Upper lobe of left lung (tissue), 4 donors: Measurements from ENCODE around the gene TRAPPC6A.

Experiments used
- EP300 ChIP-seq, 4 donors: sonication (generic); formaldehyde crosslinking; IDR thresholded peaks; one replicate each; pipeline ENCODE4 v1.5.1; 2017; ENCODE audit warnings: antibody characterized with exemption in 4 of 4, control low read depth in 2 of 4
- POLR2AphosphoS5 ChIP-seq, 2 donors: sonication (generic); formaldehyde crosslinking; IDR thresholded peaks; one replicate each; pipeline ENCODE4 v1.5.1; 2017; ENCODE audit warnings: antibody characterized with exemption in 2 of 2
- TF ChIP-seq, protein P1 (sequence below), 6 experiments: fragments of 450-650 bp in 4 of 6; fragments of 200-600 bp in 2 of 6; sonication (generic) in 2 of 6; IDR thresholded peaks; one replicate each; pipeline ENCODE4 v1.5.1; 2016 to 2019; ENCODE audit warnings: antibody characterized with exemption in 6 of 6

DNA sequence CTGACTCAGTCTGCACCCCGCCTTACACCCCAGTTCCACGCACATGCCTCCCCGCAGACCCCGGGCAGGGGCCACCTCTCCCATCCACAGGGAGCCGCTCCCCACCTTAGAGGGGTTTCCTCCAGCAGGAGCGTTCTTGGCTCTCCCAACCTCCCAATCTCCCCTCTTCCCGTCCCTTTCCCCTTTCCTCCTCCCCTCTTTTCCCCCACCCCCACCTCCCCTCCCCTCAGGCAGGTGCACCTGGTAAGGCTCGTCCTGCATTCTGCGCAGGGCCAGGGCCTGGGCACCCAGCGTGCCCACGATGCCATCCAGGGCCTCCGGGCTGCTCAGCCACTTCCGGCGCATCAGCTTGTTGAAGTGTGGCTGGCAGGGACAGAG is 39.9 kb upstream of the TRAPPC6A start:
- no peak for TF ChIP-seq POLR2AphosphoS5 (IDR thresholded peaks at IDR 0.05)
- TF ChIP-seq EP300 (IDR thresholded peaks at IDR 0.05), result no peak
- TF ChIP-seq, protein P1, sequence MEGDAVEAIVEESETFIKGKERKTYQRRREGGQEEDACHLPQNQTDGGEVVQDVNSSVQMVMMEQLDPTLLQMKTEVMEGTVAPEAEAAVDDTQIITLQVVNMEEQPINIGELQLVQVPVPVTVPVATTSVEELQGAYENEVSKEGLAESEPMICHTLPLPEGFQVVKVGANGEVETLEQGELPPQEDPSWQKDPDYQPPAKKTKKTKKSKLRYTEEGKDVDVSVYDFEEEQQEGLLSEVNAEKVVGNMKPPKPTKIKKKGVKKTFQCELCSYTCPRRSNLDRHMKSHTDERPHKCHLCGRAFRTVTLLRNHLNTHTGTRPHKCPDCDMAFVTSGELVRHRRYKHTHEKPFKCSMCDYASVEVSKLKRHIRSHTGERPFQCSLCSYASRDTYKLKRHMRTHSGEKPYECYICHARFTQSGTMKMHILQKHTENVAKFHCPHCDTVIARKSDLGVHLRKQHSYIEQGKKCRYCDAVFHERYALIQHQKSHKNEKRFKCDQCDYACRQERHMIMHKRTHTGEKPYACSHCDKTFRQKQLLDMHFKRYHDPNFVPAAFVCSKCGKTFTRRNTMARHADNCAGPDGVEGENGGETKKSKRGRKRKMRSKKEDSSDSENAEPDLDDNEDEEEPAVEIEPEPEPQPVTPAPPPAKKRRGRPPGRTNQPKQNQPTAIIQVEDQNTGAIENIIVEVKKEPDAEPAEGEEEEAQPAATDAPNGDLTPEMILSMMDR (IDR thresholded peaks at IDR 0.05), result no peak
